Middle frontal gyrus (tissue), 1 donor: ENCODE data around the gene CEPT1.

Experiments
- DNase-seq: peaks from one replicate; pipeline ENCODE4 v3.0.0-alpha.2; 2015; ENCODE audit warnings: low spot score; ENCODE audit errors: extremely low spot score

The CEPT1 gene

GRCh38 chr1:111227434-111227833, 87.4 kb downstream of the CEPT1 start, which contains the start of gene CHI3L2:
CHI3L2 (plus strand) TSS chr1:111227713; CDS start chr1:111227730, 17 bp downstream.
- no peak for DNase-seq

GRCh38 chr1:111227851-111228747, 88.1 kb downstream of the CEPT1 start:
- DNase-seq: peak; percentile 38

- no peak for DNase-seq
These were observed 88.7 kb downstream of the CEPT1 start for GRCh38 chr1:111228748-111229126.

- no peak for DNase-seq
These were observed 92.1 kb downstream of the CEPT1 start for GRCh38 chr1:111232134-111232533.

- no peak for DNase-seq
These were observed 94.2 kb downstream of the CEPT1 start for GRCh38 chr1:111234258-111234657.
